ENCODE measurements around the gene CCDC102A.

DNA sequence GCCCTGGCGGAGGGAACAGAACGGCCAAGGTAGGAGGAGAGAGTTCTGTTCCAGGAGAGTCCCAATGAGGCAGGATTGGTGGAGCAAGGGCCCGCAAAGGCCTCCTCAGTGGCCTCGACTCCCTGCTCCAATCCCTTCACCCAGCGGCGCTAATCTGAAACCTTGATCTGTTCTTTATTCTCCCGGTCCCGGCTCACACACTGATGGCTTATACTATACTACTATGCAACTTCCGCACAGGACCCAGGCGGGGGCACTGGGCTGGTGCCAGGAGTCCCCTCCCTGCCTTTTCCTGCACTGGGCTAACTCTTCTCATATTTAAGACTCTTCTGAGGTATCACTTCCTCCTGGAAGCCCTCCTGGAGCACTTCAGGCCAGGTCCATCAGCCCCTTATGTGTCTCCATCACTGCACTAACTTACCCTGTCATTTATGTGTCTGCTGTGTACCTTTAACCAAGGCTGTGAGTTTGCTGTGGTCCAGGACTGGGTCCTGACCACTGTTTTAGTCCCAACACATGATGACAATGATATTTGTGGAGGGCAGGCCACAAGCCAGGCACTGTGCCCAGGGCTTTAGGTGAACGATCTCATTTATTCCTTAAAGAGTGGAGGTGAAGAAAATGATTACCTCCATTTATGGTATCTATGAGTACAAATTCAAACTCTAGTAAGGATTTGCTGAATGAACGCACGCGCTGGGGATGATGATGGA is 6.8 kb downstream of the CCDC102A start:
- TF ChIP-seq ZNF785 (tag by site-specific recombination; IDR thresholded peaks at IDR 0.05), result no peak
- TF ChIP-seq, protein P1, sequence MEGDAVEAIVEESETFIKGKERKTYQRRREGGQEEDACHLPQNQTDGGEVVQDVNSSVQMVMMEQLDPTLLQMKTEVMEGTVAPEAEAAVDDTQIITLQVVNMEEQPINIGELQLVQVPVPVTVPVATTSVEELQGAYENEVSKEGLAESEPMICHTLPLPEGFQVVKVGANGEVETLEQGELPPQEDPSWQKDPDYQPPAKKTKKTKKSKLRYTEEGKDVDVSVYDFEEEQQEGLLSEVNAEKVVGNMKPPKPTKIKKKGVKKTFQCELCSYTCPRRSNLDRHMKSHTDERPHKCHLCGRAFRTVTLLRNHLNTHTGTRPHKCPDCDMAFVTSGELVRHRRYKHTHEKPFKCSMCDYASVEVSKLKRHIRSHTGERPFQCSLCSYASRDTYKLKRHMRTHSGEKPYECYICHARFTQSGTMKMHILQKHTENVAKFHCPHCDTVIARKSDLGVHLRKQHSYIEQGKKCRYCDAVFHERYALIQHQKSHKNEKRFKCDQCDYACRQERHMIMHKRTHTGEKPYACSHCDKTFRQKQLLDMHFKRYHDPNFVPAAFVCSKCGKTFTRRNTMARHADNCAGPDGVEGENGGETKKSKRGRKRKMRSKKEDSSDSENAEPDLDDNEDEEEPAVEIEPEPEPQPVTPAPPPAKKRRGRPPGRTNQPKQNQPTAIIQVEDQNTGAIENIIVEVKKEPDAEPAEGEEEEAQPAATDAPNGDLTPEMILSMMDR (tag by site-specific recombination; IDR thresholded peaks at IDR 0.05), result no peak
- TF ChIP-seq, protein P2, sequence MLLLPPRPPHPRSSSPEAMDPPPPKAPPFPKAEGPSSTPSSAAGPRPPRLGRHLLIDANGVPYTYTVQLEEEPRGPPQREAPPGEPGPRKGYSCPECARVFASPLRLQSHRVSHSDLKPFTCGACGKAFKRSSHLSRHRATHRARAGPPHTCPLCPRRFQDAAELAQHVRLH (tag by site-specific recombination; IDR thresholded peaks at IDR 0.05), result no peak
- no peak for TF ChIP-seq ZNF24 (tag by site-specific recombination; IDR thresholded peaks at IDR 0.05)
- TF ChIP-seq PRDM1 (tag by site-specific recombination; IDR thresholded peaks at IDR 0.05), result no peak
- no peak for TF ChIP-seq ZNF664 (tag by site-specific recombination; IDR thresholded peaks at IDR 0.05)

All from HEK293 (cell line).